Activated naive CD8-positive, alpha-beta T cell treated with anti-CD3 and anti-CD28 coated beads, Interleukin-2, amount 50 U/mL, for 24 hours (primary cell): ENCODE results near the gene POP5.
"Not testable (repeated sequence)": the region's sequence is repeated elsewhere in the genome, so short reads cannot be mapped to it uniquely, and the experiment has no call there.

Source experiments
- ATAC-seq: fragments of 150-1000 bp; cut with Tn5 transposase; one replicate; pipeline ENCODE4 v1.10.0; 2021
- DNase-seq: peaks from one replicate; pipeline ENCODE4 v3.0.0; 2021
- H3K27ac Mint-ChIP-seq: one replicate; pipeline ENCODE4 v1.8.0; 2021; ENCODE audit warnings: mild to moderate bottlenecking, mixed read lengths
- H3K27me3 Mint-ChIP-seq: one replicate; pipeline ENCODE4 v1.8.0; 2021; ENCODE audit warnings: mixed read lengths
- H3K36me3 Mint-ChIP-seq: one replicate; pipeline ENCODE4 v1.8.0; 2021; ENCODE audit warnings: low read depth, mixed read lengths
- H3K4me1 Mint-ChIP-seq: one replicate; pipeline ENCODE4 v1.8.0; 2021; ENCODE audit warnings: mixed read lengths
- H3K4me3 Mint-ChIP-seq: one replicate; pipeline ENCODE4 v1.8.0; 2021; ENCODE audit warnings: mild to moderate bottlenecking, moderate library complexity, mixed read lengths
- H3K9me3 Mint-ChIP-seq: one replicate; pipeline ENCODE4 v1.8.0; 2021; ENCODE audit warnings: mixed read lengths

POP5 gene

GRCh38 chr12:120534703-120535655, 46.2 kb downstream of the POP5 start:
- Mint-ChIP-seq H3K36me3 (peaks cover 34% of the 10 kb centered on the region), H3K4me3 (peak overlapping the region; percentile 92), H3K27ac (peak overlapping the region; percentile 91), H3K9me3 (no peaks in the 10 kb centered on the region), H3K4me1 (peaks cover 51% of the 10 kb centered on the region), H3K27me3 (no peaks in the 10 kb centered on the region)
- ATAC-seq (peak; percentile 79), DNase-seq (peak; percentile 54)

- Mint-ChIP-seq H3K4me3 (peak within 1 kb of the TSS; percentile 92), H3K9me3 (no peaks in the 10 kb centered on the region), H3K36me3 (peaks cover 30% of the 10 kb centered on the region), H3K4me1 (peaks cover 48% of the 10 kb centered on the region), H3K27ac (peak within 1 kb of the TSS; percentile 91), H3K27me3 (no peaks in the 10 kb centered on the region)
- peak; percentile 74 for ATAC-seq
- peak; percentile 69 for DNase-seq
Measured at GRCh38 chr12:120534203-120534702, 46.9 kb downstream of the POP5 start, which contains the start of gene RNF10. RNF10 (plus strand) TSS chr12:120534356; CDS start chr12:120534812, 456 bp downstream.

GRCh38 chr12:120532701-120533238, 48.4 kb downstream of the POP5 start:
- no peak for ATAC-seq
- Mint-ChIP-seq H3K9me3 (no peaks in the 10 kb centered on the region), H3K27me3 (no peaks in the 10 kb centered on the region), H3K4me3 (no peak overlapping the region), H3K36me3 (peaks cover 21% of the 10 kb centered on the region), H3K4me1 (peaks cover 36% of the 10 kb centered on the region), H3K27ac (no peak overlapping the region)
- DNase-seq, result no peak

- H3K27ac Mint-ChIP-seq, result not testable (repeated sequence)
Measured at GRCh38 chr12:120530418-120530761, 50.8 kb downstream of the POP5 start.

GRCh38 chr12:120529641-120530417, 51.4 kb downstream of the POP5 start:
- H3K4me3 Mint-ChIP-seq, result peak overlapping the region; percentile 97
- H3K27me3 Mint-ChIP-seq, result no peaks in the 10 kb centered on the region
- peak overlapping the region; percentile 97 for H3K27ac Mint-ChIP-seq
- DNase-seq, result no peak
- no peaks in the 10 kb centered on the region for H3K36me3 Mint-ChIP-seq
- H3K9me3 Mint-ChIP-seq, result no peaks in the 10 kb centered on the region
- peaks cover 18% of the 10 kb centered on the region for H3K4me1 Mint-ChIP-seq
- ATAC-seq, result no peak

More at GRCh38 chr12:120530418-120530761, 50.8 kb downstream of the POP5 start:
- not testable (repeated sequence) for ATAC-seq, H3K27me3 Mint-ChIP-seq, DNase-seq, H3K9me3 Mint-ChIP-seq, H3K36me3 Mint-ChIP-seq
- Mint-ChIP-seq H3K4me1 (peaks cover 18% of the 10 kb centered on the region), H3K4me3 (peak overlapping the region; percentile 97)

GRCh38 chr12:120528861-120529525, 52.2 kb downstream of the POP5 start, which contains the start of gene COQ5:
COQ5 (minus strand) TSS chr12:120529158; CDS start chr12:120529141, 17 bp downstream.
- ATAC-seq (peak; percentile 92), DNase-seq (peak; percentile 85)
- Mint-ChIP-seq H3K4me3 (peak within 1 kb of the TSS; percentile 97), H3K27ac (peak within 1 kb of the TSS; percentile 97), H3K4me1 (peaks cover 16% of the 10 kb centered on the region), H3K27me3 (no peaks in the 10 kb centered on the region), H3K36me3 (no peaks in the 10 kb centered on the region), H3K9me3 (no peaks in the 10 kb centered on the region)
